GM18520 (cell line): ENCODE results near the gene CRACDL.
"Not testable (repeated sequence)": the region's sequence is repeated elsewhere in the genome, so short reads cannot be mapped to it uniquely, and the experiment has no call there.

Source experiments
- ATAC-seq: cut with Tn5 transposase; IDR thresholded peaks from one replicate; pipeline ENCODE4 v1.9.1; 2021; ENCODE audit not compliant: unreplicated experiment

The CRACDL gene

GRCh38 chr2:98759338-98759737, 176.7 kb downstream of the CRACDL start:
- no peak for ATAC-seq

DNA sequence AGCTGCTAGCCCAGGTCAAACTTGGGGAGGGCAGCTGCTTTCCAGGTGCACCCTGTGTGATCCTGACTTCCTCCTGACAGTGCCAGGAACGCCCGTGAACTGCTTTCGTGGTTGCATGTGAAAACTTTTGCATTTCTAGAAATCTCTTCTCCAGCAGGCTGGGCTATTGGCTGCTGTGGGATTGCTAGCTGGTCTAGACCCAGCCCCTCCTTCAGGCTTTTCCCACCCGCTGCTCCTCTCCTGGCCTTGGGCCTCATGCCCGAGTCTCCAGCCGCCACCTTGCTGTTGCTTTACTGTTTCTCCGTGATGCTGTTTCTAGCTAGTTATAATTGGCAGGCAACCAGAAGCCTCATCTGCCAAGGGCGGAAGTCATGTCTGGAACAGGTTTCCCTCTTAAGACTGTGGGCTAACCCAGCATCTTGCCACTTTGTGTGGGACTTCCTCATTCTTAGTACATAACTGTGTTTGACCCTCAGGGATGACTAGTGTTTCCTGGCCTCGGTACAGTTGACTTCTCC, 178.1 kb downstream of the CRACDL start:
- no peak for ATAC-seq

DNA sequence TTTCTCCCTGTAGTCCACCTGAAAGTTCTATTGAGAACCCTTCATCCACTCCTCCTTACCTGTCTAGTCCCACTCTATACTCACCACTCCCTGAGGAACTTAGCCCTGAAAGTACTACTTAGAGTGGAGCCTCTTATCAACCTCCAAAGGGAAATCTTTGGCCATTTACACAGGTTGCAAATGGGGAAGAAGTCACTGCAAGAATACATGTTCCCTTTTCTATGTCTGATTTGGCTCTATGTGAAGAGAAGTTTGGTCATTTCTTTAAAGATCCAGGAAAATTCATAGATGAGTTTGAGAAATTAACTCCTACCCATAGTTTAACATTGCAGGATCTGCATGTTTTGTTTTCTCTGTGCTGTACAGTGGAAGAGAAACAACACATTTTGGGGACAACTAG, 182.2 kb downstream of the CRACDL start:
- no peak for ATAC-seq

DNA sequence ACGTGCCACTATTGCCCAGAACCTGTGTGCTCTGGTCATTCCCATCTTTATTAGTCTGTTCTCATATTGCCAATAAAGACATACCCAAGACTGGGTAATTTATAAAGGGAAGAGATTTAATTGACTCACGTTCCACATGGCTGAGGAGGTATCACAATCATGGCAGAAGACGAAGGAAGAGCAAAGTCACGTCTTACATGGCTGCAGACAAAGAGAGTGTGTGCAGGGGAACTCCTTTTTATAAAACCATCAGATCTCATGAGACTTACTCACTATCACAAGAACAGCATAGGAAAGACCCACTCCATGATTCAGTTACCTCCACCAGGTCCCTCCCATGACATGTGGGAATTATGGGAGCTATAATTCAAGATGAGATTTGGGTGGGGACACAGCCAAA, 183.3 kb downstream of the CRACDL start:
- ATAC-seq = not testable (repeated sequence)

DNA sequence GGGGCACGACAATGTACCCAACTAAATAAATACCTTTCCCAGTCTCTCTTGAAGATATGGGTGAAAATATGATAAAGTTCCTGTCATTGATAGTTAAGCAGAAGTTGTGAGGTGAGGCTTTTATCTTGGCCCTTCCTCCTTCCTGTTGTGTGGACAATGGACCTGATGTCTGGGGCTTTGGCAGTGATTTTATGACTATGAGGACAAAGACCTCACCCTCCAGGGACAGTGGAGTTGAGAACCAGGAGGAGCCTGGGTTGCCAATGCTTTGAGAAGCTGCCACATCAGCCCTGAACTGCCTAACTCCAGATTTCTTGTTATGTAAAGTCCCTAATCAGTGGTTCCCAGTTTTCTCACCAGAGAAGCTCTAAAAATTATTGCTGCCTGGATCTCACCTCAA, 184.3 kb downstream of the CRACDL start:
- ATAC-seq = no peak

GRCh38 chr2:98750593-98751282, 185.3 kb downstream of the CRACDL start:
- ATAC-seq = no peak

- no peak for ATAC-seq
Measured at GRCh38 chr2:98749066-98749450, 187.0 kb downstream of the CRACDL start.

- ATAC-seq = no peak
Measured at GRCh38 chr2:98748292-98749065, 187.5 kb downstream of the CRACDL start.

- ATAC-seq = no peak
Measured at GRCh38 chr2:98747888-98748287, 188.1 kb downstream of the CRACDL start.

DNA sequence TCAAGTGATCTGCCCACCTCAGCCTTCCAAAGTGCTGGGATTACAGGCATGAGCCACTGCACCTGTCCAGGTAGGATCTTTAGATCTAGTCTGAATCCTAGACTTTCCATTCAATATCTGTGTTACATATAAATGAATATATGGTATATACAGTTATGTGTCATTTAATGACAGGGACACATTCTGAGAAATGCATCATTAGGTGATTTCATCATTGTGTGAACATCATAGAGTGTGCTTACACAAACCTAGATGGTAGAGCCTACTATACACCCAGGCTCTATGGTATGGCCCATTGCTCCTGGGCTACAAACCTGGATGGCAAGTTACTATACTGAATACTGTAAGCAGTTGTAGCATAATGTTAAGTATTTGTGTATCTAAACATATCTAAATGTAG, 189.6 kb downstream of the CRACDL start:
- ATAC-seq = no peak

DNA sequence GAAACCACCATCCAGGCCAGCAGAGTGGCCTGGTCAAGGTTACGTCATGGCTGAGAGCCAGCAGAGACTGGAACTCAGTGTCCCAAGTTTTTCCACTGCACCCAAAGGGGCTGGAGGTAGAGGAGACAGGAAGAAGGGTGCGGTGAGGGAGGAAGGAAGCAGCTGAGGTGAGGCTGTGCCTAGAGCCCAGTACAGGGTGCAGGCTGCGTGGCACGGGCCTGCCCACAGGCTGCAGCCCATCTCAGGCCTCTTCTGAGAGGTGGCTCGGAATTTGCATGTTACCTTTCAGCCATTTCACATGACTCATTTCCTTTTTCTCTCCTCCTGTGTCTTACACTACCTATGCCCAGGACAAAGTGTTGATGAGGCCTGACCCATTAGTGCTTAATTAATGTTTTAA, 191.4 kb downstream of the CRACDL start:
- ATAC-seq = no peak
